HG03103 (cell line): ENCODE data around the gene PIGA.
"Not testable (repeated sequence)": the region's sequence is repeated elsewhere in the genome, so short reads cannot be mapped to it uniquely, and the experiment has no call there.

Experiments
- ATAC-seq: cut with Tn5 transposase; IDR thresholded peaks from one replicate; pipeline ENCODE4 v1.9.1; 2021; ENCODE audit warnings: low read depth; ENCODE audit not compliant: unreplicated experiment

The PIGA gene

GRCh38 chrX:15321447-15321846, 13.9 kb downstream of the PIGA start:
- ATAC-seq, result no peak

DNA sequence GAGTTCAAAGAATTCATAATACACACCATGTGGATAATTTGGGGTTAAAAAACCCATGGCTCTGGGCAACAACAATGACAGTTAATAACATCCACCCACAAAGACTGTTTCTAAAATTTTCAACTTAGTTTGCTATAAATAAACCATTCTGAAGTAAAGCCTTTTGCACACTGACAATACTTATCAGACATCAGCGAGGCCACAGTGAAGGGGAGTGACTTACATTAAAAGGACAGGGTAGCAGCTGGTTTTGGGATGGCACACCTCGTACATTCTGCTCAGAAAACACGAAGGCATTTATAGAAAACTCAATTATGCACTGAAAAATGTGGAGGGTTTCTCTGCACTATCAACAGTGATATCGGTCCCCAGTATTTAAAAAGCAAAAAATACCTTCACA, 15.0 kb downstream of the PIGA start:
- ATAC-seq, result no peak

- no peak for ATAC-seq
These were observed 16.2 kb downstream of the PIGA start for GRCh38 chrX:15319075-15319474.

DNA sequence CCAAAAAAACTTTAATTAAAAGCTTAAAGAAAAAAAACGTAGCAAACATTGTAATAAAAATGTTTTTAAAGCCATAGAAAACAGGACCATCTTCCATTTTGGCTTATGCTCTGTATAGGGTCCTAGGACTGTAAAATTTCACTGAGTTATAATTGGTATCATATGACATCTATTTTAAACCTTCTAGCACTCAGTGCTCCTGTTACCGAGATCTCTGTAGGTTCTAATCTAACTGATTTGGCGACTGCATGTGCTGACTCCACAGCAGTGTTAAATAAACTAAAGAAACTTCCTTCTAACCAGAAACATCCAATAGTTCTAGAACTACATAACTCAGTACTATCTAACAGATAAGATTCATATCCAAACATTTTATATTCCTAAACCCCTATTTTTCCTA, 19.8 kb downstream of the PIGA start, which contains the start of gene ASB11:
ASB11 (minus strand) TSS at position 132 of the 400 bp plus-strand sequence; CDS start at position 97, 35 bp downstream.
- no peak for ATAC-seq

DNA sequence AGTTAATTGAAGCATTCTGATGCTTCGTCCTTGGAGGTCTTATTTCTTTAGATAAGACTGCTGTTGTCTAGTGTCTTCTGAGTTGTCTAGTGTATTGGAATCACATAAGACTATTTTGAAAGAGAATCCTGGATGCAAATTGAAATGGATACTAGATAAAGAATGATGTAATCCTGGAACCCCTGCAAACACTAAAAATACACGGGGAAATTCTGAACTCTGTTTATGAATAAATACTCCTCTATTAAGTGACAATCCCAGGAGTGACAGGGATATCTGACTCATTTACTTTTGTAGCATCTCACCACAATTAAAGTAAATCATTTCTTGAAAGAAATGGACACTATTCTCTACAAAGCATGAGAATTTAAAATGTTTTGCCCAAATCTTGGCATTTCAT, 20.9 kb downstream of the PIGA start:
- ATAC-seq, result no peak

DNA sequence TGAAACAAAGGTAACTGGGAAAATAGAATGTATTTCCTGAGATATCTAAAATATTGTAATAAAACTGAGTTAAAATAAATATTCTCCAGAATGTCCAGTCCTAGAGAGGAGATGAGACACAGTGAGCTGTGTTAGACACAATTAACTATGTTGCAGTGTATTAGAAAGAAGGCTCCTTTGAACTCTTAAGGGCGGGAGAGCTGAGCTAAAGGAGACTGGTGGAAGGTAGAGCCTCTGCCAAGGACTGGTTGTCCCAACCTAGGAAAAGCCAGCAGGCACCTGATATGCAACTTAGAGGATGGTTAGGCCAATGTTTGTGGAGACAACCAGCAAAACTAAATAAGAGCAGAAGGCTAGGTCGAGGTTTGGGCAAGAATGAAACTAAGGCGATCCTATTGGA, 24.2 kb downstream of the PIGA start:
- no peak for ATAC-seq

DNA sequence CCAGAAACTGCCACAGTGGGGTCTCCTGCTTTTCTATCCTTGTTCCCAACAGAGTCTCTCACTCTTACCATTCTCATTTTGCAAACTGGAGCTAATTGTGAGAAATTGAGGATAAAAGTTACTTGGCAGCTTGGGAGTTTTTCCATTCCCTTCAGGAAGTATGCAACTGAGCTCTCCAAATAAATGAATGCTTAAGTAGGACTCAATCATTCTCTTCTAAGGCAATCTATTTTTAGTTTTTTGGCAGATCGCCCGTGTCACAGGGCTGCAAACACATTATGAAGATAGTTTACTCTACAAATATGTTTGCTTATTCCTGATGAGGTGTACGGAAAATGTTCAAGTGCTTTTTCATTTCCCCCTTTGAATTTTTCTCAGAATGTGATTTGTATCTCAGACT, 25.2 kb downstream of the PIGA start:
- ATAC-seq, result no peak

- ATAC-seq, result not testable (repeated sequence)
These were observed 29.4 kb downstream of the PIGA start for GRCh38 chrX:15305899-15306298.

GRCh38 chrX:15301924-15302323, 33.4 kb downstream of the PIGA start:
- ATAC-seq, result no peak

- ATAC-seq, result no peak
These were observed 35.1 kb downstream of the PIGA start for GRCh38 chrX:15299941-15300851.

DNA sequence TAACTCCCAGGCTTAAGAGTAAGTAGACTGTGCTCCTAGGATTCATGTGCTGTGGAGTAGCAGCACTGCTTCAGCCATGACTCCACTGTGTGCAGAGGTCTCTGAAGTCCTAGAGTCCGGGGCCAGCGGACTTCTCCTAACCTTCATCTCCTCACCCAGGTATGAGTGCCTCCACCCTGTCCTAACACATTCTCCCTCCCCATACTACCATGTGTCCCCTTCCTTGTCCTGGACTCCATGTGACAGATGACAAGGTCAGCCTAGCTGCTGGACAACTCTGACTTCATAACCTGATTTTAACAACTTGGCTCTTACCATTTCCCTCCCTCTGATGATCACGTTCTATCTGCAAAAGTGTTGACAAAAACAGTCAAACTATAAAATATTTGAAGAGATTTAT, 36.5 kb downstream of the PIGA start:
- ATAC-seq, result no peak

DNA sequence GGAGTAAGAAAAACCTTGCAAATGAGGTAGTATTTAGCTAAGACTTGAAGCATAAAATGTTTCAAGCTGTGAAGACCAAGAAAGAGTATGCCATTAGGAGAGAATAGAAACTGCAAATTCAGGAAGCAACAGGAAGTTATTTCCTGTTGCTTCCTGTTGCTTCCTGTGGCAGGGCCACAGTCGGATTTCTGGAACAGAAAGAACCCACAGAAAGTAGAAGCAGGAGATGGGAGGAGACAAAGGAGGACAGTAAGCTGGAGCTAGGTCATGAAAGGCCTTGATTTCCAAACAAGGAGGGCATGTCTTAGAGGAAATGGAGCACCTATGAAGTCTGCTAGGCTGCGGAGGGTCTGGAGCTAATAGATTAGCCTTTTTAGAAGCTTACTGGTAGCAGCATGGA, 37.1 kb downstream of the PIGA start:
- no peak for ATAC-seq

GRCh38 chrX:15293451-15293850, 41.9 kb downstream of the PIGA start:
- ATAC-seq, result no peak

DNA sequence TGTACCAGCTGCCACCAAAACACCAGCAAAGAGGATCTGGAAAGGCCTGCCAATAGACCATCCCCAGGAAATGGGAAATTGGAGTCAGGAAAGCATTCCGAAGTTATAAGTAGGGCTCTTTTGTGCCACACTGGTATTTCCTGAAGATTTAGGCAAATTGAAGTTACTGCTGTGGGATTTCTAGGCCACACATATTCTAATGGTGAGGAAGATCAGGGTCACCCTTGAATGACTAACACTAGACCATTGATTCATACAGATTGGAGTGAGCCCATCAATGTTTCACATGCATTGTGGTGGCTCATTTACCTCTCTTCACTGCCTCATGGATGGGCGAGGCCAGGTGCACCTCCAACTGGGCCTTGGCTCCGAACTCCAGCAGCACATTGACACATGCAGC, 42.5 kb downstream of the PIGA start:
- no peak for ATAC-seq

DNA sequence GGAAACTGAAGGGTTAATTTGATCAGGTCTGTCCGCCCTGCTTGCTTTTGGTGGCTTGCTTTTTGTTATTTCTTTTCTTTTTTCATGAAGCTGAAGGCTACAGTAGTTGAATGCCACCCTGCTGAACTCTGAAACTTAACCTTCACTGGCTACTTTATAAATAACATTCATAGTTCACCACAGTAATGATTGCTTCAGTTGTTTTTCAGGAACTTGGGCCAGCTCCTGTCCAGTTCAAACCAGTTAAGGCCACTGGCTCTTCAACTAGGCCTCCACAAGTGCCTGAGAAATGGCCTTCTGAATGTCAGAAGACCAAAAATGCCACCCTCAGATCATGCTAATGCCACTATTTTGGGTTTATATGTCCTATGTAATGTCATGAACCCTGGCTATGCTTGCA, 57.7 kb downstream of the PIGA start:
- no peak for ATAC-seq

DNA sequence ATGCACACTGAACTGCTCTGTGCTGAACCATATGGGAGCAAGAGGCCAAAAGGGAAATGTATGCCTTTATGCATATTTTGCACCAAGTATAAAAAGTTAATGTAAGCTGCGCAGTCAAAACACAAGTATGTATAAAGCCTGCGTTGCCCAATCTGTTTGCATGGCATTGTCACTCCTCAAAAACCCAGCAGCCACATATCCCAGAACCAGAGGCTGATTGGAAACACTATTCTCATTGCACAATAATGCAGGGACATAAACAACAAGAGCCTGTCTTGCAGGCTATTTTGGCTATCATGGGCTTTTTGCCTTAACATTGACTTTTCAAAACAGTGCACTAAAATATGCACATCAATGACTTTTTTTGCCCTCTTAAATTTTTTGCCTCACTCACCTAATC, 60.4 kb downstream of the PIGA start:
- ATAC-seq, result no peak

DNA sequence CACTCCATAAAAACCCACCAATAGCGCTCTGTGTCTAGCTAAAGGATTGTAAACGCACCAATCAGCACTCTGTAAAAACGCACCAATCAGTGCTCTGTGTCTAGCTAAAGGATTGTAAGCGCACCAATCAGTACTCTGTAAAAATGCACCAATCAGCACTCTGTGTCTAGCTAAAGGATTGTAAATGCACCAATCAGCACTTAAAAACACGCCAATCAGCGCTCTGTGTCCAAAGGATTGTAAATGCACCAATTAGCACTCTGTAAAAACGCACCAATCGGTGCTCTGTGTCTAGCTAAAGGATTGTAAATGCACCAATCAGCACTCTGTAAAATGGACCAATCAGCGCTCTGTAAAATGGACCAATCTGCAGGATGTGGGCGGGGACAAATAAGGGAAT, 62.0 kb downstream of the PIGA start:
- not testable (repeated sequence) for ATAC-seq

DNA sequence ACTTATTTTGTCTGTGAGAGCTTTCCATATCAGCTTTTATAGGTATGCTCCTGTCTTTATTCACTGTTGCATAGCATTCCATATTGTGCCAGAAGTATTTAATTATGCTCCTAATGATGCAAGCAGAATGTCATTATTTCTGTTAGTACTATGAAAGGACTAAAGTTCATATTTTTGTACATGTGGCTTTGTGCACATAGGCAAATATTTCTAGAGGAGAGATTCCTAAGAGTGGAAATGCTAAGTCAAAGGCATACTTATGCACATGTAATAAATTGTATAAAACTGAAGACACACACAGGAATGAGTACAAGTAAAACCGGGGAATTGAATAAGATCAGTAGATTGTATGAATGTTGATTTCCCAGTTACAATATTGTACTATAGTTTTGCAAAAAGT, 63.6 kb downstream of the PIGA start:
- ATAC-seq, result no peak

GRCh38 chrX:15269618-15270521, 65.5 kb downstream of the PIGA start, which contains the start of gene ASB9:
Gene ASB9, minus strand, starts transcription at chrX:15270083. Its CDS starts 209 bp downstream, at chrX:15269874.
- ATAC-seq, result no peak
